Stimulated activated CD4-positive, alpha-beta T cell treated with anti-CD3 and anti-CD28 coated beads, Interleukin-4, amount 100 ng/mL, for 24 hours (primary cell): ENCODE measurements around the gene CRAMP1.

Experiments
- DNase-seq: peaks from one replicate; pipeline ENCODE4 v3.0.0-alpha.2; 2020

Gene CRAMP1

DNA sequence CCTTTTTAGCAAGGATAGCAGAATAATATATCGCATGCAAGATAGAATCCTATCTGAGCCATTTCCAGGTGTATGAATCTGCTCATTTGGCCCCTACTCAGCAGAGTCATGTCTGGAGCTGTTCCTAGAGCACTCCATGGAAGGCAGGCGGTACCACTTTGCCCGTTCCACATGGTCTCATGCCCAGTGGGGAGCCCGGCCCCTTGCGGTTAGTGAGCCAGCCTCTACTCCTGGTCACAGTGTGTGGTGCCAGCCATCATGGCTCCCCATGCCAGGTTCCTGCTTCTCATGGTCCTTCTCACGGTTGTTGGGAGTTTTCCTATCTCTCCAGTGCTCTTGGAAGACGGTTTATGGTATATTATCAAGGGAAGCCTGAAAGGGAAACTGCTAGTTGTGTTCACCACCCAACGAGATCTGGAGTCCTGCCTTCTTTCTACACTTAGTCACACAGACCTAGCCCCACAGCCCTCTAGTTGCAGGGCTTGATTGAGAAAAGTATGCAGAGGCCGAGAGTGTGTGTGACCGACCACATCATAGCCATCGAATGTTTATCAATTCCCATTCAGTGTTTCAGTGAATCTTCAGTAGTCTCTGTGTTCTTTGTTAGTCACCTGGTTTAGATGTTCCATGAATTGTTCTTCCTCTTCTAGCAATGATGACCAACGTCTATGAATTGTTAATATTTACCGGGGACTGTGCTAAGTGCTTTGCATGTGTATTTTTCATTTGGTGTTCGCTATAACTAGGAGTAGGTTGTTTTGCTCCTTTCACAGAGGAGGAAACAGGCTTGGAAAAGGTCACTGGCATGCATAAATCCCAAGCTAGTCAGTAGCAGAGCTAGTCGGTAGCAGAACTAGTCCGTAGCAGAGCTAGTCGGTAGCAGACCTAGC lies 75.5 kb downstream of the CRAMP1 start:
- DNase-seq = no peak

DNA sequence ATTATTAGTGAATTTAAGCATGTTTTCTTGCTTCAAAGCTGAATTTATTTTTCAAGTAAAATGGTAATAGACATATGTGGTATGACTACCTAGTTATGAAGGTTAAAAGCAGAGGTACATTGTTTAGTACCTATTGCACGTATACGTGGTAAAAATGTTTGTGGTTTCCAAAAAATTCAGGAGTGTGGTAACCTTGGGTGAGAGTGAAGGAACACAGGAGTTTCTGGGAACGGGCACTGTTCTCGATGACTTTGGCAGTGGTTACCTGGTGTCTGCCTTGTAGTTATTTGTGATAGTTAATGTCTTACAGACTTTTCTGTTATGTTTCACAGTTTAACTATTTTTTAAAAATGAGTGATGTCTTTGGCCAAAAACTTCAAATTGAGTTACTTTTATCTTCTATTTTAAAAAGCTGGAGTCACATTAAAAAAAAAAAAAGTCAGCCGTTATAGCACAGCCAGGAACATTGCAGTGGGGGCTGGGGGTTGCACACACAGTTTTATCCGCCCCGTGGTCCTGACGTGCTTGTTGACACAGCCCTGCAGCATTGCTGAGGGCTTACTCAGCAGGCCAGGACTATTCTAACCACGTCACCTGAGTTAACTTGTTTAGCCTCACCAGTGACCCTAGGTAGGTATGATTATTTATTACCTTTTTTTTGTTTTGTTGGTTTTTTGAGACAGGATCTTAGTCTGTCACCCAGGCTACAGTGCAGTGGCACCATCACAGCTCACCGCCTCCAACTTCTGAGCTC lies 76.8 kb downstream of the CRAMP1 start:
- no peak for DNase-seq

DNA sequence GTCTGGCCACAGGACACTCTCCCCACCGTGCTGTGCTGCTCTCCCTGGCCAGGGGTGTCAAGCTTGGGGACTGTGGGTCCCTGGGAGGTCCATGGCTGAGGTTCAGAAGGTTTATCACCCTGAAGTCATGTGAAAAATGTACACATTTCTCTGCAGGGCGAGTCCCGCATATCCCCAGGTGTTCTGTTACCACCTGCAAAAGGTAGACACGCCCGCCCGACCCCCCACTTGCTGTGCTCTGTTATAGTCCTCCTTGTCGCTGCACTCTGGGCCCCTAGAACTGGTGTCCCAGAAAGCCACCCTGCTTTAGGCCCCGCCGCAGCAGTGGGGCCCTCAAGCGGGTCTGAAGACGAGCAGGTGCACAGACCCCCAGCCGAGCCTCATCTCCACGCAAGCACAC lies 77.7 kb downstream of the CRAMP1 start:
- DNase-seq = no peak

DNA sequence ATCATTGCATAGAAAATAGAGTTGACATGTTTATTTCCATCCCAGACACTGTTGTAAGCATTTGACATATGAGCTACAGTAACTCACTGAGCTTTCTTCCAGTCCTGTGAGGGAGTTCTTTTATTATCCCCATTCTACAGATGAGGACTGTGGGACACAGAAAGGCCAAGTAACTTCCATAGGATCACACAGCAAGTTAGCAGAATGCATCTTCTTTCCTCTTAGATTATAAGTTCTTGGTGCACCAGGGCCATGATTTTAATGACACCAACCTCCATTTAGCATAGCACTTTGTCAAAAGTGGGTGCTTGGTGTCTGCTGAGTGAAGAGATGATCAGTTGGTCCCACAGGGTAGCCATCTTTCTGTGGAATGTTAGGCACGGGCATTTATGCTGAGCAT lies 78.7 kb downstream of the CRAMP1 start:
- no peak for DNase-seq

DNA sequence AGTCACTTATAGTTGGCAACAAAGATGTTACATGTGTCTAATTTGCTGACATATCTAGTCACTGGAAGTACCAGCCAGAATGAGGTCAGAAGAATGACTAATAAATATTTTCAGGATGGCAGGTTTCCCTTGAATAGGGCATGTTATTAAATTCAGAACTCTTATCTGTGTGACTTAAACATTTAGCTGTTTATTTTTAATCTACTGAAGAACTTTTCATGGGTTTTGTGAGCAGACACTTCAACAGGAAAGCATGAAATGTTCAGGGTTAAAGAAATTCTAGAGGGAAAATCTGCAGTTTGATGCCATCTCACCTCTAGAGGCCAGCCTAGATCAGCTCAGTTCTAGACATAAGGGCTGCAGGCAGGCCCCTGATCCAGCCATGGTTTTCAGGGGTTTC lies 79.1 kb downstream of the CRAMP1 start:
- no peak for DNase-seq

DNA sequence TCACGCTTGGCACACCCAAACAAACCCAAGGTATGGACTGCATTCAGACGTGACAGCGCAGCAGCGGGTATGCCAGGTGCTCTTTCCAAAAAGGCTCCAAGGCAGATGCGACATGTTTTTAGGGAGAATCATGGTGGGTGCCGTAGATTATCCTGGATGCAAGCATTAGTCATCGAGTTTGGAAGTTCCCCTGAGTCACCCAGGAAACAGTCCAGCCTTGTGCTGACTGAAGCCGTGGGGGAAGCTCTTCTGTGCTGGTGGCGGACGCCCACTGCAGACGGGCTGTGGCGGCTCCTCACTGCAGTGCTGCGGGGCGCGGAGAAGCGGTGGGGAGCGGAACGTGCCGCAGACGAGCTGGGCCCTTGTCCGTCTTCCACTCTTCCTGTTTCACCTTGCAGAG lies 79.8 kb downstream of the CRAMP1 start:
- no peak for DNase-seq

DNA sequence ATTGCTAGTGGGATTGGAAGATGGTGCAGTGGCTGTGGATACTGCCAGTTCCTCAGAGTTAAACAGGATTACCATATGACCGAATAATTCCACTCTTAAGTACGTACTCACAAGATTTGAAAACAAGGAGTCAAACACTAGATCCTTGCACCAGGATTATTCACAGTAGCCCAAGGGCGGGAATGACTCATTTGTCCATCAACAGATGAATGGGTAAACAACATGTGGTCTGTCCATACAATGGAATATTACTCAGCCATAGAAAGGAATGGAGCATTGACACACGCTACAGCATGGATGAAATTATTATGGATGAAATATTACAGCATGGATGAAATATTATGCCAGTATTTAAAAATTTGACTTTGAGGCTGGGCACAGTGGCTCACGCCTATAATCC lies 84.7 kb downstream of the CRAMP1 start:
- DNase-seq = no peak

DNA sequence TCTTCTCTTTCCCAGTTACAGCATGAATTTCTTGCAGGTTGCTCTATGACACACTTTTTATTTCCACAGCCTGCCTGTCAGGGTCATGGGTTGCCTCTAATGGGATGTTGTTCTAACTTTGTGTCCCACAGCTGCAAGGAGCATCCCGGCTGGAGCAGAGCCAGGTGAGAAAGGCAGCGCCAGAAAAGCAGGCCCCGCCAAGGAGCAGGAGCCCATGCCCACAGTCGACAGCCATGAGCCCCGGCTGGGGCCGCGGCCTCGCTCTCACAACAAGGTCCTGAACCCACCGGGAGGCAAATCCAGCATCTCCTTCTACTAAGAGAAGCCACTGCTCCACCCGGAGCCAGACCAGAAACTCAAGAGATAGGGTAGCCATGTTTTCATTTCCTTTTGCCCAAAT lies 86.5 kb downstream of the CRAMP1 start:
- no peak for DNase-seq

DNA sequence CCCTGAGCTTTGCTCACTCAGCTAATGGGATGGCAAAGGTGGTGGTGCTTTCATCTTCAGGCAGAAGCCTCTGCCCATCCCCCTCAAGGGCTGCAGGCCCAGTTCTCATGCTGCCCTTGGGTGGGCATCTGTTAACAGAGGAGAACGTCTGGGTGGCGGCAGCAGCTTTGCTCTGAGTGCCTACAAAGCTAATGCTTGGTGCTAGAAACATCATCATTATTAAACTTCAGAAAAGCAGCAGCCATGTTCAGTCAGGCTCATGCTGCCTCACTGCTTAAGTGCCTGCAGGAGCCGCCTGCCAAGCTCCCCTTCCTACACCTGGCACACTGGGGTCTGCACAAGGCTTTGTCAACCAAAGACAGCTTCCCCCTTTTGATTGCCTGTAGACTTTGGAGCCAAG lies 88.1 kb downstream of the CRAMP1 start:
- no peak for DNase-seq

DNA sequence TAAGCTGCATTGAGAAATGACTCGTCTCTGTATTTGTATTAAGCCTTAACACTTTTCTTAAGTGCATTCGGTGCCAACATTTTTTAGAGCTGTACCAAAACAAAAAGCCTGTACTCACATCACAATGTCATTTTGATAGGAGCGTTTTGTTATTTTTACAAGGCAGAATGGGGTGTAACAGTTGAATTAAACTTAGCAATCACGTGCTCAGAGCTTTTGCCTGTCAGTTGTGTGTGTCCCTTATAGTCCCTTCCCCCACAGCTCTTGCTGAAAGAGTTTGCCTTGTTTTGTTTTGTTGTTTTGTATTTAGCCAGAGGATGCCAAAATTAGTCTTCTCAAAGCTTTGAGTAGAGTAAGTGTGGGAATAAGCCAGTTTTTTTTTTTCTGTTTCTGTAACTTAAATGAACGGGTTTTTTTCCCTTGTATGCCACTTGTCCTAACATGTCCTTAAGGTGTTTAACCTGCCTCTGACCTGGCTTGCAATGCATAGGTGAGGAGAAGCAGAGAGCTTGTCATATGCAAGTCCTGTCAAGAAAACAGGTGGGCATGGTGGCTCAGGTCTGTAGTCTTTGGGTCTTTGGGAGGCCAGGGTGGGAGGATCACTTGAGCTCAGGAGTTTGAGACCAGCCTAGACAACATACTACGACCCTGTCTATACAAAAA lies 89.2 kb downstream of the CRAMP1 start:
- DNase-seq = no peak

DNA sequence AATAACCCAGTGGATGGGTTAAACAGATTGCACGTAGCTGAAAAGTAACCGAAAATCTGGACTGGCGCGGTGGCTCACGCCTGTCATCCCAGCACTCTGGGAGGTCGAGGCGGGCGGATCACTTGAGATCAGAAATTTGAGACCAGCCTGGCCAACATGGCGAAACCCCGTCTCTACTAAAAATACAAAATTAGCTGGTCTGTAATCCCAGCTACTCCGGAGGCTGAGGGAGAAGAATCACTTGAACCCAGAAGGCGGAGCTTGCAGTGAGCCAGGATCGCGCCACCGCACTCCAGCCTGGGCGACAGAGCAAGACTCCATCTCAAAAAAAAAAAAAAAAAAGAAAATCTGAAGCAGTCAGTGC lies 93.1 kb downstream of the CRAMP1 start:
- DNase-seq = peak; percentile 43

DNA sequence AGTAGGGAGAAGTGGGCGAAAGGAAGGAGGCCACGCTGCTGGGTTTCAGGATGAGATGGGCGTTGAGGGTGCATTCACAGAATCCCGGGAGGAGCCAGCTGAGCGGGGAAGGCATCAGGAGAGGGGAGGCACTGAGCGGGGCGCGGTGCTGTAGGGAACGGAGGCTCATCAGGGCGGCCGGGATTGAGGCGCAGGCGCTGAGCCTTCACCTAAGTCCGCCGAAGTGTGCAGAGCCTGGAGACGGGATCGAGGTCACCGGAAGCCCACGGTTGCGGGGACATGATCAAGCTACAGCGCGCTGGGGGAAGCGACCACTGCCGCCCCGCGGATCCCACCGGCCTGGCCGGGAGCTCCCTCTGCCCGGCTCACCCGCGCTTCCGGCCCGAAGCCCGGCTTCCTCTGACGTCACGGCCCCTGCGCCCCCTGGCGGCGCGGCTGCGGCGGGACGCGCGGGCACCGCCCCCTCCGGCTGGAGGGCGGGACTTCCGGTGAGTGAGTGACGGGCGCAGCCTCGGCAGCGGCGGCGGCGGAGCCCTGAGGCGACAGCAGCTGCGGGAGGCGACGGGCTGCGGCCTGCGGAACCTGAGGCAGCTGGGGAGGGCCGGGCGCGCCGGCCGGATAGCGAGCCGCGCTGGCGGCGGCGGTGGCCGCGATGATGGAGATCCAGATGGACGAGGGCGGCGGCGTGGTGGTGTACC lies 93.7 kb downstream of the CRAMP1 start, which contains the start of gene MAPK8IP3:
TSS of gene MAPK8IP3 (plus strand) at position 508 of the 698 bp plus-strand sequence. CDS start at position 653, 145 bp downstream.
- DNase-seq = peak; percentile 92

DNA sequence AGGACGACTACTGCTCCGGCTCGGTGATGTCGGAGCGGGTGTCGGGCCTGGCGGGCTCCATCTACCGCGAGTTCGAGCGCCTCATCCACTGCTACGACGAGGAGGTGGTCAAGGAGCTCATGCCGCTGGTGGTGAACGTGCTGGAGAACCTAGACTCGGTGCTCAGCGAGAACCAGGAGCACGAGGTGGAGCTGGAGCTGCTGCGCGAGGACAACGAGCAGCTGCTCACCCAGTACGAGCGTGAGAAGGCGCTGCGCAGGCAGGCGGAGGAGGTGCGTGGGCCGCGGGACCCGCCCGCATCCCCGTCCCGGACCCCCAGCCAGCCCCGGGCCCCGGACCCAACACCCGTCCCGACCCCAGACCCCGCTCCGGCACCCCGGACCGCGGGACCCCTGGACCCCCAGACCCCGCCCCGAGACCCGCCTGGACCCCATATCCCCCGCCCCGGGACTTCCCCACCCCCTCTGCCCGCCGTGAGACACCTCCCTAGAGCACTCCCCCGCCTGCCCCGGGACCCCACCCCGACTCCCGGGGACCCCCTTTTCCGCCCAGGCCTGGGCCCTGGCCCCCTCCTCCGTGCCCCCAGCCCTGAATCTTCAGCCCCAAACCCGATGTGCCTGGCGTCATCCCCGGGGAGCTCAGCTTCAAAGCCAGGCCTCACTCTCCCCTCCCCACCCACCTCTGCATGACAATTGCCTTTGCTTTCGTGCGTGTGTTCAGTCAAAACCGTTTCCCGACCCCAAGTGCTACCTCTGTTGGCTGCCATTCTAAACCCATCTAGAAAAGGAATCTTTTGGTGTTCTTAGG lies 94.4 kb downstream of the CRAMP1 start:
- peak; percentile 58 for DNase-seq

DNA sequence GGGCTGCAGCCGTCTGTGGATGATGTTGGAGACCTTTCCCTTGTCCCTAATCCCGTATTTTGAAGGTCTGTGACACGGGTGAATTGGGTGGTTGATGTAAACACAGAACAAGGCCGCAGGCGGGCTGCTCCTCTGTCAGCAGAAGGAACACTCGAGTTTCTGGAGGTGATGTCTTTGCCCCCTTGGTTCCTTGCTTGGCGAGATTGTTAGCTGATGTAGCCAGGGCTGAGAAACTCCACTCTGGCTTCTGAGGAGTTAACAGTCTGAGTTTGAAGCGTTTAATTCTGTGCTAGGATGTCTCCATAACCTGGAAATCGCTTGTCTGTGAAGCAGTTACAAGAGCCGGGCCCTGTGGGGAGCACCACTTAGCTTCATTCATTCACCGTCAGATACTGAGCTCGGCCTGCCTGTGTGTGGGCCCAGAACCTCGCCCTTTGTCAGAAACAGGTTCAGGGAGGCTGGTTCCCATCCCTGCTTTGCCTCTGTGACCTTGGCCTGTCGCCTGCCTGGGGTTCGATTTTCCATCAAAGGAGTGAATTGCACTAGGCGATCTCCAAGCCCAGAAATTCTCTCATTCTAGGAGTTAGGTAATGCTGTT lies 95.1 kb downstream of the CRAMP1 start:
- DNase-seq = no peak

DNA sequence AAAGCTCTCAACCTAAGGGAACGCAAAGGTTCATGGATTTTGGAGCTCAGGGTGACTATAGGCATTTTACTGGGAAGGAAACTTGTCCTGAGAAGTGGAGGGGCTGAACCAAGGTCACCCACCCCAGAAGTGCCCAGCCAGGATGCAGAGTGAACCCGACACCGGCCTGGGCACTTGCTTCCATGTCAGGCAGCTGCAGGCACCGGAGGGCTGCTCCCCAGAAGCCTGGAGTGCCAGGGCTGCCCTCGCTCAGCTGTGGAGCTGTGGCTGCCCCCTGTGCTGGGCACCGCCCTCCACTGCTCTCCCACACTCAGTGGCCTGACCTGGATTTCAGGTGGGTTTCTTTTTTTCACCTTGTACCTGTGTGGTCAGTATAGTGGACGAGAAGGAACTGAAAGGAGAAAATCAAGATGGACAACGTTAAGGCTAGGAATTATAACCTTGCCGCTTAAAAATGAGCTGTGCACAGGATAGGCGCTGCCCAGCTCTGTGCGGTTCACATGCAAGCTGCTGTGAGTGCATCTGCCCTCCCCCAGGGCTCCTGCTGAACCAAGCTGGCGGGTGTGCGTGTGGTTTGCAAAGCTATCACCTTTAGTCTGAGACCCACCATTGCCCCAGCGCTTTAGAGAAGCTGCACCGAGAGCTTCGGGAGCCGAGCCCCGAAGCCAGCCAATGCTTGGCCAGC lies 96.1 kb downstream of the CRAMP1 start:
- DNase-seq = no peak

DNA sequence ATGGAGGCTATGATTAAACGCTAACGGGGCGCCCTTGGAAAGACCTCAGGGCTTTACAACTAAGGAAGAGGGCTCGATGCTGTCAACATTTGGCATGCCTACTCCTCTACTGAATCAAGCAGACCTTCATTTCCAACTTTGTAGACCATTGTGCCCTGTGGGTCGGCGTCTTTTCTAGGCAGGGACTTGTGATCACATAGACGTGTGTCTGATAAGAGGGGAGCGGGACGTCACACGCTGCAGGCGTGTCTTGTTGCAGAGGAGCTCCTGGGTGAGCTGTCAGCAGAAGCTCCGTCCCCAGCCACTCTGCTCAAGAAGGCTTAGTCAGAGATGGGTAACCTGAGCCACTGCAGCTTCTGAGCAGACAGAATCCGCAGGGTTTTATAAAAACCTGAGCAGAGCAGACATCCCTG lies 96.6 kb downstream of the CRAMP1 start:
- no peak for DNase-seq

DNA sequence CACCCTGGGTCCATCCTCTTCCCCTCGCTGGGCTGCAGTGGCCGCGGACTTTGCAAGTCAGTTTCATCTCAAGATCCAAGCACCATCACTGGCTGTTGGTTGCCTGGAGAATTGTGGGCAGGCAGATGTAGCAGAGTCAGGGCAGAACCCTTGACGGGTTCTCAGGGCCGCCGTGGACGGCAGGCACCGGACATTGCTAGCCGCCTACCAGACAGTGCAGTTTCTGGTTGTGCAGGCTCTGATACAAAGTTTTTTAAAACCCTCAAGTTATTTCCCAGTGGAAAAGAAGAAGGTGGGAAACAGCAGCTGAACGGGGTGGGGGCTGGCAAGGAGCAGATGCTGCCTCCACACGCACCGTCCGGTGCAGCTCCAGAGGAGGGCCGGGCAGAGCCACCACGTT lies 97.2 kb downstream of the CRAMP1 start:
- no peak for DNase-seq

DNA sequence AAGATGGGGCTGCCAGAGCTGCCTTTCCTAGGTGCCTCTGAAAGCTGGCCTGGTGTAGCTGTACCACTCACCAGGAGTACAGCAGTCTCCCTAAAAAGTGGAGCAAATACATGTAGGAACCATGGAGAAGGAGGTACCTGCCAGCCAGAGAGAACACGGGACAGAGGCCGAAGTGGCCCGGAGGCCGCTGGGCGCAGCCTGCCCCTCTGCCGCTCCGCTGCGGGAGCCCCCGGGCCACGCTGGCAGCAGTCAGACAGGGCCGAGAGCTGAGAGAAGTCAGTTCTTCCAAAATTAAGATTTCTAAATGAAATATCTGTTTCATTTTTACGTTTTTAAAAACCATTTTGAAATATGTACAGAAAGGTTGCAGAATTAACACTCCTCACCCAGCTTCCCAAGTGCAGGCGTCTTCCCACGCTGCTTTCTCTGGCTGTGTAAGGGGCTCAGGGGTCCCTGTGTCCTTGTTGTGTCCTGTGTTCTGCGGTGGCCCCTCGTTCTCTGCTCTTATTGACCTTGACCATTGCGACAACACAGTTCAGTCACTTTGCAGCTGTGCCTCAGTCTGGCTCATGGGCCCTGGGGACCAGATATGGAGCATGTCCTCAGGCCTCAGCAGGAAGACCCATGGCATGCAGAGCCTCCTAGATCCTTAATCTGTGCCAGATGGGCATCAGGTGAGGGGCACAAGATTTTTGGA lies 98.8 kb downstream of the CRAMP1 start:
- no peak for DNase-seq

DNA sequence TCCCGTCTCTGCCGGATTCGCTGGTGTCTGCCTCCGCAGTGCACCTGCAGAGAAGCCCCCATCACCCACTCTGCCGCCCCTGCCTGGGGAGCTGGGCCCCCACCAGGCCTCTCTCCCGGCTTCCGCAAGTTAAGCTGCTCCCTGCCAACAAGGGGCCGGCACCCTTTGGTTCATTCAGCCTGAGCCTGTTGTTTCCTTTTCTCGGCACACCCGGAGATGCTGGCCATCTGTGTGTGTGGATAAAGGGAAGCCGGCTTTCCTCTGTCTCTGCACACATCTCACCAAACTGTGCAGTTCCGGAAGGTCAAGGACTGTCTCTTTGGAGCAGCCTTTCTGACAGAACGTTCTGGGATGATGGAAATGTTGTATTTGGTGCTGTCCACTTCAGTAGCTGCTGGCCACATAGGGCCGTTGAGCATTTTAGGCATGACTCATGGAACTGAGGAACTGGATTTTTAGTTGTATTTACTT lies 100.7 kb downstream of the CRAMP1 start:
- no peak for DNase-seq

DNA sequence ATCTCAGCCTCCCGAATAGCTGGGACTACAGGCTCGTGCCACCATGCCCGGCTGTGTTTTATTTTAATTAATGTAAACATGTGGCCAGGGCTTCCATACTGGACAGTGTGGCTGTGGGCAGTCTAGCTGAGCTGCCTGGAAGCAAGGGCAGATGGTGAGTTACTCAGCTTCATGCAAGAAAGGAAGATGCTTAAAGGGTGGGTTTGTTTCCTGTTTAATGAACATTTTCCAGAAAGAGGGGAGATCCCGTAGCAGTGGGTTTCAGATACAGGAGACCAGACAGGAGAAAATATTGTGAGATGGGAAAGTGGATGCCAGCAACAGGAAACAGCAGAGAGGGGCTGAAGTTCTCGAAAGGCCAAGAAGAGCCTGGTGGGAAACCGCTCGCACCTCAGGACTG lies 101.2 kb downstream of the CRAMP1 start:
- DNase-seq = no peak
